HG02840 (cell line): Measurements from ENCODE around the gene SBF2.
"Not testable (repeated sequence)": the region's sequence is repeated elsewhere in the genome, so short reads cannot be mapped to it uniquely, and the experiment has no call there.

ENCODE experiments used
- ATAC-seq: cut with Tn5 transposase; IDR thresholded peaks from one replicate; pipeline ENCODE4 v1.9.1; 2021; ENCODE audit warnings: mild to moderate bottlenecking, moderate library complexity, moderate number of reproducible peaks; ENCODE audit not compliant: unreplicated experiment, low FRiP score

SBF2 gene

GRCh38 chr11:10125522-10126133, 168.4 kb downstream of the SBF2 start:
- ATAC-seq = no peak

GRCh38 chr11:10122326-10123197, 171.5 kb downstream of the SBF2 start:
- no peak for ATAC-seq

GRCh38 chr11:10118865-10119264, 175.2 kb downstream of the SBF2 start:
- no peak for ATAC-seq

- no peak for ATAC-seq
These were observed 176.2 kb downstream of the SBF2 start for GRCh38 chr11:10117709-10118351.

GRCh38 chr11:10116588-10116987, 177.4 kb downstream of the SBF2 start:
- ATAC-seq = no peak

GRCh38 chr11:10114593-10115404, 179.2 kb downstream of the SBF2 start:
- ATAC-seq = no peak

GRCh38 chr11:10113852-10114251, 180.2 kb downstream of the SBF2 start:
- ATAC-seq = no peak

GRCh38 chr11:10109806-10110205, 184.2 kb downstream of the SBF2 start:
- ATAC-seq = no peak

- no peak for ATAC-seq
These were observed 184.9 kb downstream of the SBF2 start for GRCh38 chr11:10108915-10109680.

GRCh38 chr11:10107497-10107896, 186.5 kb downstream of the SBF2 start:
- no peak for ATAC-seq

- ATAC-seq = no peak
These were observed 196.4 kb downstream of the SBF2 start for GRCh38 chr11:10097615-10098014.

- no peak for ATAC-seq
These were observed 197.0 kb downstream of the SBF2 start for GRCh38 chr11:10096987-10097386.

GRCh38 chr11:10095412-10096208, 198.4 kb downstream of the SBF2 start:
- ATAC-seq = no peak

GRCh38 chr11:10092426-10092825, 201.6 kb downstream of the SBF2 start:
- ATAC-seq = no peak

GRCh38 chr11:10091314-10092045, 202.5 kb downstream of the SBF2 start:
- no peak for ATAC-seq

- ATAC-seq = not testable (repeated sequence)
These were observed 206.1 kb downstream of the SBF2 start for GRCh38 chr11:10087923-10088225.

- no peak for ATAC-seq
These were observed 206.7 kb downstream of the SBF2 start for GRCh38 chr11:10087186-10087922.

- ATAC-seq = no peak
These were observed 213.9 kb downstream of the SBF2 start for GRCh38 chr11:10080138-10080537.
